Mucosa of rectum (tissue), 2 donors: Measurements from ENCODE around the gene WNK2.
A peak's percentile ranks its signal among the peaks of the same experiment; 100 is the strongest.

Source experiments
- H3K27ac ChIP-seq, 2 donors: one replicate each; pipeline ENCODE4 v1.7.0; 2013; ENCODE audit warnings: inconsistent platforms in 2 of 2, low read depth in 2 of 2, low read length in 2 of 2
- H3K27me3 ChIP-seq, 2 donors: one replicate each; pipeline ENCODE4 v1.7.0; 2013; ENCODE audit warnings: low read length in 2 of 2; ENCODE audit not compliant: control insufficient read depth in 2 of 2, insufficient read depth in 2 of 2
- H3K36me3 ChIP-seq, 2 donors: one replicate each; pipeline ENCODE4 v1.7.0; 2013; ENCODE audit warnings: low read length in 2 of 2; ENCODE audit not compliant: control insufficient read depth in 2 of 2, insufficient read depth in 2 of 2
- H3K4me1 ChIP-seq, 2 donors: one replicate each; pipeline ENCODE4 v1.7.0; 2013; ENCODE audit warnings: low read length in 2 of 2, mild to moderate bottlenecking in 1 of 2; ENCODE audit not compliant: control insufficient read depth in 2 of 2, insufficient read depth in 2 of 2
- H3K4me3 ChIP-seq, 2 donors: one replicate each; pipeline ENCODE4 v1.7.0; 2013; ENCODE audit warnings: low read length in 2 of 2
- H3K9ac ChIP-seq, 2 donors: one replicate each; pipeline ENCODE4 v1.7.0; 2013; ENCODE audit warnings: low read length in 2 of 2, low read depth in 1 of 2, mild to moderate bottlenecking in 1 of 2
- H3K9me3 ChIP-seq, 2 donors: one replicate each; pipeline ENCODE4 v1.7.0; 2013; ENCODE audit warnings: low read length in 2 of 2; ENCODE audit not compliant: control insufficient read depth in 2 of 2
- donor health status: healthy.
- donor health status: Normal muscosa, but diverticular disease.

WNK2 gene

DNA sequence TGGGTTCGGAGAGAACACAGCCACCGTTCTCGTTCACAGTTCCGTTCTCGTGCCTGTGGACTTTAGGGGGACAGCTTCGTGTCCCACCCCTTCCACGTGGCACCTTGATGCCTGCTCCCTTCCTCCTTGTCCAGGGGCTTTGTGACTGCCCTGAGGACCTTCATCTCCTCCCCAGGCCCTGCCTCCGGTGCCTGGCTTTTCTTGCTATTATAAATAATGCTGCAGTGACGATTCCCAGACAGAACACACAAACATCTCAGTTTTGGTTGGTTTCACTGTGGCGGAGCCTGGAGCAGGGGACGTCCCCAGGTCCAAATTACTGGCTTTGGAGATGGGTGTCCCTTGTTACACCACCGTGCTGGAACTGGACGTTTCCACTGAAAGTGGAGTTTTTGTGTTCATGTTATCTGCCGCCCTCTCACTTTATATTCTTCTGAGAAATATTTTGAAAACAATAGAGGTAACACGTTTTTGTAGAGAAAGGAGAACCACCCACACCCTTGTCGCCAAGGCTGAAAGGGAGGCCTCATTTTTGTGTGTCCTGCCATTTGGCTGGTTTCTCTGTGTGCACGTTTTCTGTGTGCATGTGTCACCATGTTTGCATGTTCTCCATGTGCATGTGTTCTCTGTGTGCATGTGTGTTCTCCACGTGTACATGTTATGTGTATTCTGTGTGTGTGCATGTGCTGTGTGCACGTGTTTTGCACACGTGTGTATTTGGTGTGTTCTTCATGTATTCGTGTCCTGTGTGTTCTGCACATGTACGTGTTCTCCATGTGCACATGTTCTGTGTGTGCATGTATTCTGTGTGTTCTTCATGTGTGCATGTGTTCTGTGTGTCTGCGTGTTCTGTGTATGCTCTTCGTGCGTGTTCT lies 24.2 kb downstream of the WNK2 start:
- H3K4me3 ChIP-seq: peak overlapping the region; percentile 2 to 11
- H3K9me3 ChIP-seq: no peaks in the 10 kb centered on the region
- H3K27ac ChIP-seq: peak overlapping the region; percentile 85 to 89
- H3K4me1 ChIP-seq: peaks cover 56 to 81% of the 10 kb centered on the region in 2 donors
- H3K27me3 ChIP-seq: no peaks in the 10 kb centered on the region
- no peaks in the 10 kb centered on the region for H3K36me3 ChIP-seq
- peak overlapping the region; percentile 26 to 42 for H3K9ac ChIP-seq

GRCh38 chr9:93209097-93209496 lies 25.2 kb downstream of the WNK2 start:
- H3K4me1 ChIP-seq: peaks cover 51 to 74% of the 10 kb centered on the region in 2 donors

GRCh38 chr9:93209576-93210323 lies 25.8 kb downstream of the WNK2 start:
- Histone ChIP-seq H3K36me3 (no peaks in the 10 kb centered on the region), H3K27me3 (no peaks in the 10 kb centered on the region), H3K9ac (peak overlapping the region; percentile 18 to 59), H3K9me3 (no peaks in the 10 kb centered on the region), H3K4me3 (peak overlapping the region; percentile 17 to 48), H3K4me1 (peaks cover 48 to 68% of the 10 kb centered on the region in 2 donors), H3K27ac (peak overlapping the region; percentile 85 to 89)

More at GRCh38 chr9:93209097-93209496, 25.2 kb downstream of the WNK2 start:
- H3K36me3 ChIP-seq: no peaks in the 10 kb centered on the region
- H3K4me3 ChIP-seq: peak overlapping the region; percentile 17 to 48
- H3K27ac ChIP-seq: peak overlapping the region; percentile 85 to 89
- H3K9ac ChIP-seq: peak overlapping the region; percentile 18 to 59
- no peaks in the 10 kb centered on the region for H3K27me3 ChIP-seq
- H3K9me3 ChIP-seq: no peaks in the 10 kb centered on the region

DNA sequence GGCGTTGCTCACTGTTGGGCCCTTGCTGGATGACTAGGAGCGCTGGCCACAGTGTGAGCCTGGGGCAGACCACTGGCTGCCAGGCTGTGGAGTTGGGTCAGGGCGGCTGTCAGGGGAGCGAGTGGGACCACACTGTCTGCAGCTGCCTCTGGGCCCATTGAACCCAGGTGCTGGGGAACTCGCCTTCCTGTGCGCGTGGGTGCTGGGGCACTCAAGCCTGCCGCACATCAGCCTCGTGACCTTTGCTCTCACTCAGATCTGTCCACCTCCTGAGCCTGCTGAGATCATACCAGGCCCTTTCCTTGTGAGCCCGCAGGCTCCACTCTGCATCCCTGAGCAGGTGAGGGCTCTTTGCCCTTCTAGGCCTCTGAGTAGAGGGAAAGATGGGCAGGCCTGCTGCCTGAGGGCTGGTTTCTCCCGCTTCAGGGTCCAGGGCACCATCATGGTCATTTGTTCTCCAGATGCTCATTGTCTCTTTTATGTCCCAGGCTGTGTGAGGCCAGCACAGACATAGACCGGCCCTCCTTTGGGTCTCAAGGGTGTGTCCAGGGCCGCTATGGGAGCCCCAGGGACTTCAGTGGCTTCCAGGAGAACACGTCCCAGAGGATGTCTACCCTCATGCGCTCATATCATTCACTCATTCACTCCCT lies 26.5 kb downstream of the WNK2 start:
- Histone ChIP-seq H3K27me3 (no peaks in the 10 kb centered on the region), H3K4me1 (peaks cover 41 to 61% of the 10 kb centered on the region in 2 donors), H3K9me3 (no peaks in the 10 kb centered on the region), H3K27ac (peak overlapping the region; percentile 85 to 89), H3K36me3 (no peaks in the 10 kb centered on the region), H3K4me3 (no peak overlapping the region), H3K9ac (no peak overlapping the region)

DNA sequence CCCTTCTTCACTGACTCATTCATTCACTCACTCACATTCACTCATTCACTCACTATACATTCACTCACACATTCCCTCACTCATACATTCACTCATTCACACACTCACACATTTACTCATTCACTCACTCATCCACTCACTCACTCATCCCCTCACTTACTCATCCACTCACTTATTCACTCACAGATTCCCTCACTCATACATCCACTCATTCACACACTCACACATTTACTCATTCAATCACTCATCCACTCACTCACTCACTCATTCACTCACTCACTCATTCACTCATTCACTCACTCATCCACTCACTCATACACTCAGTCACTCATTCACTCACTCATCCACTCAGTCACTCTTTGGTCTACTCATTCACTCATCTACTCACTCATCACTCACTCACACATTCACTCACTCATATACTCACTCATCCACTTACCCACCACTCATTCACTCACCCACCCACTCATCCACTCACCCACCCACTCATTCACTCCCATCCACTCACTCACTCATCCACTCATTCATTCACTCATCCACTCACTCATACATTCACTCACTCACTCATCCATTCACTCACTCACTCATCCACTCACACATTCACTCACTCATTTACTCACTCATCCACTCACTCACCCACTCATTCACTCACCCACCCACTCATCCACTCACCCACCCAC lies 27.2 kb downstream of the WNK2 start:
- Histone ChIP-seq H3K9ac (no peak overlapping the region), H3K9me3 (no peaks in the 10 kb centered on the region), H3K4me3 (no peak overlapping the region), H3K27ac (peak overlapping the region; percentile 85 to 89), H3K36me3 (no peaks in the 10 kb centered on the region), H3K4me1 (peaks cover 39 to 55% of the 10 kb centered on the region in 2 donors), H3K27me3 (no peaks in the 10 kb centered on the region)

DNA sequence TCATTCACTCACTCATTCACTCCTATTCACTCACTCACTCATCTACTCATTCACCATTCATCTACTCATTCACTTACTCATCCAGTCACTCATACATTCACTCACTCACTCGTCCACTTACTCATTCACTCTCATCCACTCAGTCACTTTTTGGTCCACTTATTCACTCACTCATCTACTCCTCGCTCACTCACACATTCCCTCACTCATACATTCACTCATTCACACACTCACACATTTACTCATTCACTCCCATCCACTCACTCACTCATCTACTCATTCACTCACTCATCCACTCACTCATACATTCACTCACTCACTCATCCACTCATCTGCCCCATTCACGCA lies 27.7 kb downstream of the WNK2 start:
- no peak overlapping the region for H3K4me3 ChIP-seq
- no peak overlapping the region for H3K9ac ChIP-seq
- no peaks in the 10 kb centered on the region for H3K9me3 ChIP-seq
- H3K27ac ChIP-seq: no peak overlapping the region
- H3K36me3 ChIP-seq: no peaks in the 10 kb centered on the region
- no peaks in the 10 kb centered on the region for H3K27me3 ChIP-seq
- H3K4me1 ChIP-seq: peaks cover 38 to 52% of the 10 kb centered on the region in 2 donors

DNA sequence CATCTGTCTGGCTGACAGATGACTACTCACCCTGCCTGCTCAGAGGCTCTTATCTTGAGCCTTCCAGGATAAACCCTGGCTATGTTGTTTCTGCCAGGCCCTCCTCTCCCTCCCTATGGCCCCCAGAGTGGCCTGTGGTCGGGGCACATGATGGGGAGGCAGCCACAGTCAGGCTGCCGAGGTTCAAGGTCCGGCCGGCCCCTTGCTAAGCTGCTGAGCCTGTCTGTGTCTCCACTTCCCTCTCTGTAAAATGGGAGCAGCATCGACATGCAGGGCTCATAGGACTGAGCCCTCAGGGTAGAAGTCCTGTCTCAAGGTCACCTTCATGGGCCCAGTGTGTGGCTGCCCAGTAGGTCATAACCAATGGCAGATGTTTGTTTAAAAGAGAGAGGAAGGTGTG lies 28.5 kb downstream of the WNK2 start:
- H3K27ac ChIP-seq: no peak overlapping the region
- no peaks in the 10 kb centered on the region for H3K36me3 ChIP-seq
- no peak overlapping the region for H3K9ac ChIP-seq
- no peaks in the 10 kb centered on the region for H3K27me3 ChIP-seq
- no peaks in the 10 kb centered on the region for H3K9me3 ChIP-seq
- peaks cover 34 to 48% of the 10 kb centered on the region in 2 donors for H3K4me1 ChIP-seq
- no peak overlapping the region for H3K4me3 ChIP-seq

GRCh38 chr9:93216073-93216365 lies 32.1 kb downstream of the WNK2 start:
- Histone ChIP-seq H3K27me3 (no peaks in the 10 kb centered on the region), H3K9ac (peak overlapping the region in 1 of 2 donors; percentile 13), H3K4me1 (peaks cover 15 to 42% of the 10 kb centered on the region in 2 donors), H3K9me3 (no peaks in the 10 kb centered on the region), H3K4me3 (no peak overlapping the region), H3K27ac (no peak overlapping the region), H3K36me3 (no peaks in the 10 kb centered on the region)

DNA sequence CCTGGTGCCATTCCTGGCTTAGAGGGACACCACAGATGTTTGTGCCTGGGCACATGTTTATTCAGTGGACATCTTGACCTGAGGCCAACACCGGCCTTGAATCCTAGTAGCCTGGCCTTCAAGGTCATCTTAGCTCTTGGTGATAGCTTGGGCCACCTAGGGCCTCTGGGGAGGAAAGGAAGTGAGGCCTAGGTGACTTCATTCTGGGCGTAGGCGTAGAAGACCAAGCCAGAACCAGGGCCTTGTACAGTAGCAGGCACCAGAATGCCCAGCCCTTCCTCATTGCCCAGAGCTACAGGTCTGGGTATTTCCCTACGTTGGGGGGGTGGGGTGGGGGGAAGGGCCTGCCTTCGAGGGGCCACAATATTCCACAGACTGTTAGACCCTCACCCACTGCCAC lies 33.8 kb downstream of the WNK2 start:
- no peak overlapping the region for H3K4me3 ChIP-seq
- H3K9ac ChIP-seq: peak overlapping the region; percentile 32 to 70
- H3K27me3 ChIP-seq: no peaks in the 10 kb centered on the region
- no peaks in the 10 kb centered on the region for H3K36me3 ChIP-seq
- peaks cover 15 to 37% of the 10 kb centered on the region in 2 donors for H3K4me1 ChIP-seq
- peak overlapping the region; percentile 86 to 96 for H3K27ac ChIP-seq
- H3K9me3 ChIP-seq: no peaks in the 10 kb centered on the region
